Activated effector memory CD4-positive, alpha-beta T cell treated with Interleukin-2 at 50 U/mL for 16 hours (primary cell): ENCODE data around the gene TMEM106C.

Source experiments
- DNase-seq: peaks from one replicate; pipeline ENCODE4 v3.0.0-alpha.2; 2020

TMEM106C gene

GRCh38 chr12:47963340-47964040, at the start of gene TMEM106C:
Gene TMEM106C (plus strand): TSS chr12:47963596. CDS start chr12:47964237, 641 bp downstream.
- DNase-seq: peak; percentile 86

- DNase-seq: no peak
Observed at GRCh38 chr12:47920913-47921312, 42.5 kb upstream of the TMEM106C start.

- DNase-seq: no peak
Observed at GRCh38 chr12:47921907-47922306, 41.5 kb upstream of the TMEM106C start.

- no peak for DNase-seq
Observed at GRCh38 chr12:47927346-47927745, 36.0 kb upstream of the TMEM106C start.

GRCh38 chr12:47930634-47931033, 32.8 kb upstream of the TMEM106C start:
- DNase-seq: no peak

GRCh38 chr12:47931187-47931586, 32.2 kb upstream of the TMEM106C start:
- DNase-seq: no peak

- no peak for DNase-seq
Observed at GRCh38 chr12:47935184-47935583, 28.2 kb upstream of the TMEM106C start.

GRCh38 chr12:47938093-47938492, 25.3 kb upstream of the TMEM106C start:
- DNase-seq: no peak

GRCh38 chr12:47938594-47938993, 24.8 kb upstream of the TMEM106C start:
- no peak for DNase-seq

- DNase-seq: no peak
Observed at GRCh38 chr12:47939009-47939601, 24.3 kb upstream of the TMEM106C start.

- DNase-seq: no peak
Observed at GRCh38 chr12:47940773-47941474, 22.5 kb upstream of the TMEM106C start.

- DNase-seq: no peak
Observed at GRCh38 chr12:47941475-47941780, 22.0 kb upstream of the TMEM106C start.

- DNase-seq: no peak
Observed at GRCh38 chr12:47941871-47942613, 21.4 kb upstream of the TMEM106C start.

GRCh38 chr12:47942614-47943225, 20.7 kb upstream of the TMEM106C start:
- DNase-seq: no peak

- DNase-seq: no peak
Observed at GRCh38 chr12:47943623-47944340, 19.6 kb upstream of the TMEM106C start.

- DNase-seq: no peak
Observed at GRCh38 chr12:47944685-47945340, 18.6 kb upstream of the TMEM106C start.

GRCh38 chr12:47945341-47945728, 18.1 kb upstream of the TMEM106C start:
- no peak for DNase-seq

GRCh38 chr12:47946413-47947323, 16.7 kb upstream of the TMEM106C start:
- DNase-seq: no peak

GRCh38 chr12:47947341-47947740, 16.1 kb upstream of the TMEM106C start:
- no peak for DNase-seq

GRCh38 chr12:47949441-47950341, 13.7 kb upstream of the TMEM106C start:
- peak; percentile 7 for DNase-seq
